Measurements from ENCODE around the gene SPAG16. TPM values are rescaled to one million over a fixed set of nuclear protein-coding genes. Genes with fewer than 3 reads are reported as not detected.

Gene SPAG16
- total RNA-seq, 1 experiment from 2014 or later = 0.30 TPM

- CTCF ChIA-PET = no interaction called here
- no peak overlapping the region for H3K27ac ChIP-seq (ENCODE audit: low read depth, low read length)
- TF ChIP-seq RAD21 (IDR thresholded peaks at IDR 0.05; ENCODE audit: low read depth) = peak; percentile 44
- TF ChIP-seq ZFX (IDR thresholded peaks at IDR 0.05) = no peak
- TF ChIP-seq JUND (IDR thresholded peaks at IDR 0.05) = no peak
- TF ChIP-seq CTCF (IDR thresholded peaks at IDR 0.05 in 2 of 3, conservative IDR thresholded peaks at IDR 0.05 in 1 of 3; ENCODE audit: borderline replicate concordance in 1 of 3, insufficient read depth in 1 of 3, low read depth in 2 of 3, low read length in 2 of 3) = peak in 2 of 3 experiments; percentile 23 to 25; a peak in 2 of 6 replicates
Observed at GRCh38 chr2:214378455-214379103, 1094.3 kb downstream of the SPAG16 start.

GRCh38 chr2:214379227-214379626, 1095.0 kb downstream of the SPAG16 start:
- no TSS peak for BruUV-seq (replicated peaks)
- TF ChIP-seq CTCF (IDR thresholded peaks at IDR 0.05 in 2 of 3, conservative IDR thresholded peaks at IDR 0.05 in 1 of 3; ENCODE audit: borderline replicate concordance in 1 of 3, insufficient read depth in 1 of 3, low read depth in 2 of 3, low read length in 2 of 3) (no peak), FOSL1 (IDR thresholded peaks at IDR 0.05; ENCODE audit: low read depth) (no peak), TCF7L2 (IDR thresholded peaks at IDR 0.05; ENCODE audit: borderline replicate concordance, extremely low read depth, insufficient read depth, insufficient read length) (no peak), MAX (IDR thresholded peaks at IDR 0.05) (no peak), SP1 (IDR thresholded peaks at IDR 0.05; ENCODE audit: low read depth) (no peak), RAD21 (IDR thresholded peaks at IDR 0.05; ENCODE audit: low read depth) (no peak), ELF1 (IDR thresholded peaks at IDR 0.05; ENCODE audit: borderline replicate concordance, low read depth) (no peak), ZFX (IDR thresholded peaks at IDR 0.05) (no peak)
- H3K27ac ChIP-seq (ENCODE audit: low read depth, low read length) = no peak overlapping the region
- RAD21 ChIA-PET (ENCODE audit: low non-redundant PET in 1 of 2, low total read pairs in 2 of 2, uncharacterized antibody in 2 of 2, unreplicated experiment in 2 of 2) = no interaction called here
- H4K20me1 ChIP-seq (ENCODE audit: insufficient read depth) = no peaks in the 10 kb centered on the region
- intact Hi-C loops (cut with micrococcal nuclease) = no loop called here
- H3K36me3 ChIP-seq (ENCODE audit: control insufficient read depth in 1 of 2, insufficient read depth in 2 of 2, low read length in 2 of 2) = no peaks in the 10 kb centered on the region
- no peak overlapping the region for H3K4me2 ChIP-seq (ENCODE audit: low read length)
- no peak overlapping the region for H3K4me3 ChIP-seq (replicated peaks in 1 of 2; ENCODE audit: low read depth in 1 of 2, low read length in 2 of 2)
- no peaks in the 10 kb centered on the region for H3K9me3 ChIP-seq (ENCODE audit: control insufficient read depth in 1 of 2, insufficient read depth in 1 of 2, low read depth in 1 of 2, low read length in 2 of 2)
- no peak for DNase-seq (ENCODE audit: low read depth, low spot score)
- no peaks in the 10 kb centered on the region; a peak in 1 of 4 replicates for H3K4me1 ChIP-seq (ENCODE audit: control insufficient read depth in 1 of 2, insufficient read depth in 2 of 2, low read length in 2 of 2)
- POLR2A ChIA-PET = no interaction called here
- no peaks in the 10 kb centered on the region for H3K9me2 ChIP-seq (ENCODE audit: insufficient read depth)
- no peak overlapping the region for H3K9ac ChIP-seq (ENCODE audit: low read length)
- no peaks in the 10 kb centered on the region for H3K27me3 ChIP-seq (ENCODE audit: insufficient read depth, low read length)
- ATAC-seq = no peak
- CTCF ChIA-PET = no interaction called here
- H3K79me2 ChIP-seq (ENCODE audit: insufficient read depth, low read length) = no peaks in the 10 kb centered on the region
- no peak overlapping the region for H2AFZ ChIP-seq (ENCODE audit: low read depth, low read length, poor library complexity, severe bottlenecking)

More at GRCh38 chr2:214378455-214379103, 1094.3 kb downstream of the SPAG16 start:
- Histone ChIP-seq H3K9me2 (ENCODE audit: insufficient read depth) (no peaks in the 10 kb centered on the region), H3K79me2 (ENCODE audit: insufficient read depth, low read length) (no peaks in the 10 kb centered on the region), H3K27me3 (ENCODE audit: insufficient read depth, low read length) (no peaks in the 10 kb centered on the region), H3K4me3 (replicated peaks in 1 of 2; ENCODE audit: low read depth in 1 of 2, low read length in 2 of 2) (no peak overlapping the region), H3K36me3 (ENCODE audit: control insufficient read depth in 1 of 2, insufficient read depth in 2 of 2, low read length in 2 of 2) (no peaks in the 10 kb centered on the region), H3K9me3 (ENCODE audit: control insufficient read depth in 1 of 2, insufficient read depth in 1 of 2, low read depth in 1 of 2, low read length in 2 of 2) (no peaks in the 10 kb centered on the region), H3K9ac (ENCODE audit: low read length) (no peak overlapping the region), H3K4me1 (ENCODE audit: control insufficient read depth in 1 of 2, insufficient read depth in 2 of 2, low read length in 2 of 2) (no peaks in the 10 kb centered on the region; a peak in 1 of 4 replicates), H3K4me2 (ENCODE audit: low read length) (no peak overlapping the region), H2AFZ (ENCODE audit: low read depth, low read length, poor library complexity, severe bottlenecking) (no peak overlapping the region), H4K20me1 (ENCODE audit: insufficient read depth) (no peaks in the 10 kb centered on the region)
- no peak; the same call in 1 of the 2 replicates for ATAC-seq
- no TSS peak for BruUV-seq (replicated peaks)
- intact Hi-C loops (cut with micrococcal nuclease) = no loop called here
- POLR2A ChIA-PET = no interaction called here
- RAD21 ChIA-PET (ENCODE audit: low non-redundant PET in 1 of 2, low total read pairs in 2 of 2, uncharacterized antibody in 2 of 2, unreplicated experiment in 2 of 2) = no interaction called here
- DNase-seq (ENCODE audit: low read depth, low spot score) = no peak
